ENCODE measurements around the gene ADAM12.

DNA sequence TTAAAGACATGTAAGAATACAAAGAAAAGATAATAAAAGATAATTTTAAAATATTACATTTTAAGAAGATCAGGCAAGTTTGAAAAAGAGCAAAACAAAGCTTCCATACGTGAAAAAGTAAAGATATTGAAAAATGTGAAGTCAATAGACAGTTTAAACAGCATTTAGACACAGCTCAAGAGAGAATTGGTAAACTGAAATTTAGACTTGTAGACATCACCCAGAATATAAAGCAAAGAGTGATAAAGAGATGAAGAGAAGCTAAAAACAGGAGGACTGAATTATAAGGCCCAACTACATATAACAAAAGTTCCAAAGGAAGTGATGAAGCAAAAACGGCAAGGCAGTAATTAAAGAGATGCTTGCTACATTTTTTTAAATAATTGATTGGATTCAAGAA is 13.8 kb downstream of the ADAM12 start:
- TF ChIP-seq, protein P1, sequence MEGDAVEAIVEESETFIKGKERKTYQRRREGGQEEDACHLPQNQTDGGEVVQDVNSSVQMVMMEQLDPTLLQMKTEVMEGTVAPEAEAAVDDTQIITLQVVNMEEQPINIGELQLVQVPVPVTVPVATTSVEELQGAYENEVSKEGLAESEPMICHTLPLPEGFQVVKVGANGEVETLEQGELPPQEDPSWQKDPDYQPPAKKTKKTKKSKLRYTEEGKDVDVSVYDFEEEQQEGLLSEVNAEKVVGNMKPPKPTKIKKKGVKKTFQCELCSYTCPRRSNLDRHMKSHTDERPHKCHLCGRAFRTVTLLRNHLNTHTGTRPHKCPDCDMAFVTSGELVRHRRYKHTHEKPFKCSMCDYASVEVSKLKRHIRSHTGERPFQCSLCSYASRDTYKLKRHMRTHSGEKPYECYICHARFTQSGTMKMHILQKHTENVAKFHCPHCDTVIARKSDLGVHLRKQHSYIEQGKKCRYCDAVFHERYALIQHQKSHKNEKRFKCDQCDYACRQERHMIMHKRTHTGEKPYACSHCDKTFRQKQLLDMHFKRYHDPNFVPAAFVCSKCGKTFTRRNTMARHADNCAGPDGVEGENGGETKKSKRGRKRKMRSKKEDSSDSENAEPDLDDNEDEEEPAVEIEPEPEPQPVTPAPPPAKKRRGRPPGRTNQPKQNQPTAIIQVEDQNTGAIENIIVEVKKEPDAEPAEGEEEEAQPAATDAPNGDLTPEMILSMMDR (IDR thresholded peaks at IDR 0.05): no peak
- no peak for TF ChIP-seq POLR2A (IDR thresholded peaks at IDR 0.05)

All from suprapubic skin (tissue), 3 donors.